ENCODE measurements around the gene TPT1. TPM values are rescaled to one million over a fixed set of nuclear protein-coding genes. Genes with fewer than 3 reads are reported as not detected.
"Not testable (repeated sequence)": the region's sequence is repeated elsewhere in the genome, so short reads cannot be mapped to it uniquely, and the experiment has no call there.

The TPT1 gene
- total RNA-seq, 4 donors from 2014 or later: 3,407 to 5,053 (median 4,011) TPM

GRCh38 chr13:45303866-45304265, 37.1 kb downstream of the TPT1 start:
- ATAC-seq (ENCODE audit: low FRiP score): no peak
- DNase-seq (ENCODE audit: low spot score): no peak
- TF ChIP-seq CTCF (IDR thresholded peaks at IDR 0.05): no peak

- TF ChIP-seq CTCF (IDR thresholded peaks at IDR 0.05): no peak
Observed at GRCh38 chr13:45303026-45303425, 38.0 kb downstream of the TPT1 start.

GRCh38 chr13:45302507-45302906, 38.5 kb downstream of the TPT1 start:
- TF ChIP-seq CTCF (IDR thresholded peaks at IDR 0.05): no peak
- DNase-seq (ENCODE audit: low spot score) (no peak), ATAC-seq (ENCODE audit: low FRiP score) (no peak)

More at GRCh38 chr13:45303026-45303425, 38.0 kb downstream of the TPT1 start:
- no peak for DNase-seq (ENCODE audit: low spot score)
- no peak for ATAC-seq (ENCODE audit: low FRiP score)

GRCh38 chr13:45301263-45301662, 39.7 kb downstream of the TPT1 start:
- ATAC-seq (ENCODE audit: low FRiP score): no peak
- no peak for TF ChIP-seq CTCF (IDR thresholded peaks at IDR 0.05)
- DNase-seq (ENCODE audit: low spot score): no peak

- no peak for DNase-seq (ENCODE audit: low spot score)
- no peak for TF ChIP-seq CTCF (IDR thresholded peaks at IDR 0.05)
- ATAC-seq (ENCODE audit: low FRiP score): no peak
Observed at GRCh38 chr13:45300190-45300985, 40.6 kb downstream of the TPT1 start.

- no peak for TF ChIP-seq CTCF (IDR thresholded peaks at IDR 0.05)
- DNase-seq (ENCODE audit: low spot score) (no peak), ATAC-seq (ENCODE audit: low FRiP score) (no peak)
Observed at GRCh38 chr13:45299194-45299593, 41.8 kb downstream of the TPT1 start.

- DNase-seq (ENCODE audit: low spot score); ATAC-seq (ENCODE audit: low FRiP score): not testable (repeated sequence)
Observed at GRCh38 chr13:45298550-45298949, 42.4 kb downstream of the TPT1 start.
